GM12801 (cell line): Measurements from ENCODE around the gene DNAH9.

Source experiments
- CTCF ChIP-seq: IDR thresholded peaks from one replicate; pipeline ENCODE4 v1.5.1; 2011; ENCODE audit warnings: control low read depth; ENCODE audit not compliant: insufficient read length; ENCODE audit errors: extremely low read depth

Gene DNAH9

GRCh38 chr17:11668618-11669017, 70.3 kb downstream of the DNAH9 start:
- TF ChIP-seq CTCF, result no peak

- no peak for TF ChIP-seq CTCF
Measured at GRCh38 chr17:11671126-11671525, 72.9 kb downstream of the DNAH9 start.

- TF ChIP-seq CTCF, result no peak
Measured at GRCh38 chr17:11682646-11683045, 84.4 kb downstream of the DNAH9 start.

- no peak for TF ChIP-seq CTCF
Measured at GRCh38 chr17:11690681-11691080, 92.4 kb downstream of the DNAH9 start.

- no peak for TF ChIP-seq CTCF
Measured at GRCh38 chr17:11692688-11693087, 94.4 kb downstream of the DNAH9 start.

- TF ChIP-seq CTCF, result no peak
Measured at GRCh38 chr17:11693284-11693683, 95.0 kb downstream of the DNAH9 start.

- TF ChIP-seq CTCF, result no peak
Measured at GRCh38 chr17:11700668-11701067, 102.4 kb downstream of the DNAH9 start.

- no peak for TF ChIP-seq CTCF
Measured at GRCh38 chr17:11701911-11702310, 103.6 kb downstream of the DNAH9 start.
